Activated CD8-positive, alpha-beta memory T cell treated with anti-CD3 and anti-CD28 coated beads, Interleukin-2, amount 50 U/mL, for 48 hours (primary cell): Measurements from ENCODE around the gene KIAA0930.
"Not testable (repeated sequence)": the region's sequence is repeated elsewhere in the genome, so short reads cannot be mapped to it uniquely, and the experiment has no call there.

Experiments used
- DNase-seq: peaks from one replicate; pipeline ENCODE4 v3.0.0-alpha.2; 2020

The KIAA0930 gene

DNA sequence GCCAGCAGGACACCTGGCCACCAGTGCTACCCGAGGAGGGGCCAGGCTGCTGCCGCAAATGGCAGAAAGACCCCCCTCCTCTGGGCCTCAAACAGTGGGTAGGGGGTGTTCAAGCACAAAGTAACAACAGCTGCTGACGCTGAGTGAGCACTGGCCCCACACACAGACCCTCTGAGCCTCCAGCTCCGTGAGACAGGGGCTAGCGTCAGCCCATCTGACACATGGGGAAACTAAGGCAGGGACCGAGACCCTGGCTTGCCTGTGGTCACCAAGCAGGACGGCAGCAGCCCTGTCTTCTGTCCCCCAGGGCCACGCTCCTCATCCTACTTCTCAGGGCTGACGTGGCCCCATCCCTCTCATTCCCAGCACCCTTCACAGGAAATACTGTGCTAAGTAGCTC, 40.5 kb downstream of the KIAA0930 start:
- no peak for DNase-seq

DNA sequence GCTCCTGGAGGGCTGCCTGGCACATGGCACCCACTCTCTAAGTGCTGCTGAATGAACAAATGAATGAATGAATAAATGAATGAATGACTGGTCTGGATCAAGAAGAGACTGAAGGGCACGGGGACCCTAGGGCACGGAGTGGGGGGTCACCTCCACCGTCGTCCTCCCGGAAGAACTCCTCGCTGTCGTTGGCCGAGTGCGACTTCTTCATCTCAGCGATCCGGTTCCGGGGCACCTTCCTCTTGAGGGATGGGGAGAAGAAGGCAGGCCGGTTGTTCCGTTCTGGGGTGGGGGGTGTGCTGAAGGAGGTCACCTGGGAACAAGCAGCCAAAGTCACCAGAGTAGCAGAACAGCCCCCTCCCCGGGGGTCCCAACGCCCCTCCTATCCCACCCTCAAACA, 41.0 kb downstream of the KIAA0930 start:
- no peak for DNase-seq

DNA sequence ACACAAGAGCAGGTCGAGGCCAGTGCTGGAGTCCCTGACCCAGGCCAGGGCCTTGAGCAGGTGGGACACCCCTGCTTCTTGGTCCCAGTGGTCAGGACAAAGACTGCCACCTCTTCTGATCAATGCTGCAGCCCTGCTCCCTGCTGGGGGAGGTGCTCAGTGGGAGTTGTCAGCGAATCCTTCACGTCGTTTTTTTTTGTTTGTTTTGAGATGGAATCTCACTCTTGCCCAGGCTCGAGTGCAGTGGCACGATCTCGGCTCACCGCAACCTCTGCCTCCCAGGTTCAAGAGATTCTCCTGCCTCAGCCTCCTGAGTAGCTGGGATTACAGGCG, 42.3 kb downstream of the KIAA0930 start:
- no peak for DNase-seq

DNA sequence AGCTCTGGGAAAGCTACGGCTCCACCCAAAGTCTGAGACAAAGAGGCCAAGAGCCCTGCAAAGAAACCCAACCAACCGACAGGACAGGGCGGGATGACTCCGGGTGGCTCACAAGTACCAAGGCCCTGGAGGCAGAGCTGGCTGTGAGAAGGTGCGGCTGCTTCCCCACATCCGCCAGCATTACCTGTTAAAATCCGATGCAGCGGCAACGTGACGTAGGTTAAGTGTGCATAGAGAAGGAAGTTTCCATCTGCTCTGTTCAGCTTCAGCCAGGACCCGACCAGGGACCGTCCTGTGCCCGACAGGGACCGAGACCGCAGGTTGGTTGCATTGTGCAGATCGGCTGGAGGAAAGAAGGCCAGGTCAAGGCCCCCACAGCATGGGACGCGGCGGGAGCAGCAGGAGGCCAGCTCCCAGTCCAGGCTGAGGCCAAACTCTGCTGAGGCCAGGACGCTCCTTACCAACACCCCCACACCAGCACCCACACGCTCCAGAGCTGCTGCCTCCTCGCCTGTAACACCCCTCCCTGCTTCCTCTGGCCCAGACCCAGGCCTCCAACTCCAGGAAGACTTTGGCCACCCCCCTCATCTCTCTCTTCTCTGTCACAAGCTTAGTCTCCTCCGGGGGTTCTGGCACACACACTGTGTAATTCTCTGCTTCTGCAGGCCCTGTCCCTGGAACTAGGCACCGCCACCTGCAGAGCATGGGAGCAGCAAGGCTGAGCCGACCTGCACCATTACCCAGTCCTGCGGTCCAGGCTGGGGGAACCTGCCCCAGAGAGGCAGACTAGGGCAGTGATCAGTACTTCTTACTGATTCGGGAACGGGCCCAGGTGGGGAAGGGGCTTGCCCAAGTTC, 42.9 kb downstream of the KIAA0930 start:
- DNase-seq = no peak

DNA sequence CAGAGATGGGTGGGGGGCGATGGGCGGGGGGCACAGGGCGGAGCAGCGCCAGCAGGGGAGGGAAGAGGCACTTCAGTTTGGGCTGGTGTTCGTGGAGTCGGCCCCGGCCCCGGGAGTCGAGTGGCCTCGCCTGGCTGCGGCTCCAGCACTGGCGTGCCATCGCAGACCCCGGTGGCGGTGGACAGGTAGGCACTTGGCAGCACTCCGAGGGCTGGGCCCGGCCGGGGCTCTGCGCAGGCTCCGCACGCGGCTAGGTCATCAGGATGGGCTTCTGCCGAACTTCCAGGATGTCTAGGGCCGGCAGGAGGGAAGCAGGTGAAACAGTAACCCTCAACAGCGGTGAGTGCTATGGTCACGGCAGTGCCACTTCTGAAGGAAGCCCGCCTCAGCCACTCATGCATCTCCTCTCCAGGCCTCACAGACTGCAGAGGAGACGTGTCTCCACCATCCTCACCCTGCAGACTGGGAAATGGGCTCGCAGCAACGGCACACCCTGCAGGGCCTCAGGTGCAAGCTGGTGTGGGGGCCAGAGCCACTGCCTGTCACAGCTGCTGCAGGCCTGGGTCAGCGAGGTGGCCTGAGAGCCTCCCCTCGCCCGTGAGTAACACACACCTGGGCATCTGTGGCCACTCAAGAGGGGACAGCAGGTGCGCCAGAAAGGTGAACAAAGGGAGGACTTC, 43.6 kb downstream of the KIAA0930 start:
- DNase-seq = no peak

GRCh38 chr22:45196308-45196707, 44.4 kb downstream of the KIAA0930 start:
- no peak for DNase-seq

- DNase-seq = no peak
Measured at GRCh38 chr22:45195616-45196015, 45.1 kb downstream of the KIAA0930 start.

DNA sequence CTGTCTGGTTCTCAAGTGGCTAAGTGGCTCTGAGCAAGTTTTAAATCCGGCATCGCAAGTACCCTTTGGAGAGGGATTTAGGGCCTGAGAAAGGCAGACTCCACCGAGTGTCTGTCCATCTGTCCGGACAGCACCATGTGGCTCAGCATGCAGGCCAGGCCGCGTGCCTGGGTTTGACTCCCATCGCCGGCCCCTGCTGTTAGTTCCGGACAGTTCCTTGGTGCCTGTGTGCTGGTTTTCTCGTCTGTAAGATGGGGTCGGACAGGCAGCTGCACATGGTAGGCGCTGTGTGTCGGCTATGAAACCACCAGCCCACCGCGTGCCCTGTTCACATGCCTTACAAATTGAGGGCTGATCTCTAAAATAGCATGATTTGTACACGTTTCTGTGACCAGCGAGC, 46.0 kb downstream of the KIAA0930 start:
- DNase-seq = no peak

- DNase-seq = no peak
Measured at GRCh38 chr22:45192701-45193187, 48.0 kb downstream of the KIAA0930 start.

DNA sequence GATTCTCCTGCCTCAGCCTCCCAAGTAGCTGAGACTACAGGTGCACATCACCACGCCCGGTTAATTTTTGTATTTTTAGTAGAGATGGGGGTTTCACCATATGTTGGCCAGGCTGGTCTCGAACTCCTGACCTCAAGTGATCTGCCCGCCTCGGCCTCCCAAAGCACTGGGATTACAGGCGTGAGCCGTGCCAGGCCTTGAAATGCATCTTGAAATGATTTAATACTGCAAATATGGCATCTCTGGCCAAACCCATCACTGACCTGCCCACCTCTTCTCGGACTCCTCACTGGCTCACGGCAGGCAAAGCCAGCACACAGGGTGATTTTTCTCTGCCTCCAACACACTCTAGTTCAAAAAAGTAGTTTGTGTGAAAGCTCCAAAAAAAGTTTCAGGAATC, 48.9 kb downstream of the KIAA0930 start:
- not testable (repeated sequence) for DNase-seq

DNA sequence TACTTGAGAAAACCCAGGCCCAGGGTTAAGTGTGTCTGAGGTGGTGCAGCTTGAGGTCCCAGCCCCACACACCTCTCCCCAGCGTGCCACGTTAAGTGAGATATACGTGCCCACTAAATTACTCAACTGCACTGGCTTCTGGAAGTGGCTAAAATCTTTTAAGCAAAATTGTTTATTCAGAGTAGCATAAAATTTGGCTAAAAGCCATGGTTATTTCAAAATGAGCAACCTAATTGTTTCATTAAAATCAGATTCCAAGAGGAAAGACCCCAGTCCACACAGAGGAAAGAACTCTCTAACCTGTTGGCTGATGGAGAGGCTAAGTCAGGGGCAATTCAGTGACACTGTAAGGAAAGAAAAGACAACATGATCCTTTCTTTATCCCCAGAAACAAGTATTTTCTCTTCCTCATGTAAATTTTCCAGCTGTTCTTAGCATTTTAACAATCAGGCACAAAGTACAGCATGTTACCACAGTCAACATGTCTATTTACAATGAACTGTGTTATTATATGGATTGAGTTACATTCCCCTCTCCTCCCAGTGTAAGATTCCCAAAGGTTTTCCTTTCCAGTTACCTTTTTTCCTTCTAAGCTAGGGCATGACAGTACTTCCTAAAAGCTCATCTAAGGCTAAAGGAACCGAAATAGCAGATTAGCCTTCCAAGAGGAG, 50.4 kb downstream of the KIAA0930 start:
- DNase-seq = no peak

DNA sequence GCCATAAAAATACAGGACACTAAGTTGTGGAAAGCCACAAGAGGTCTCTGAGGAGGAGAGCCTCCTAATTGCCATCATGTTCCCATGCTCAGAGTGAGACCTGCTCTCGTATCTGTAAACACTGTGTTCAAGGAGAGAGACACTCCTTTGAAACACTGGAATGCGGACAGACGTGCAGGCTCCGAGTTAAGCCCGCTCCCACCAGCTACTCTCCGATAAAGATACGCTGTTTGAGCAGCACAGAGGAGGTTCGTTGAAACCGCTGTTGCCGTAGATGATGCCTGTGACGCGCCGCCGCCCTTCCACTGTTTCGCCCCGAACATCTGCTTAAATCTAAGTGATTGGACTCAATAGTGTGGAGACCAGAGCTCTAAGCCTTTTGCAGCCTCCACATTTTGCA, 51.9 kb downstream of the KIAA0930 start:
- DNase-seq = no peak

DNA sequence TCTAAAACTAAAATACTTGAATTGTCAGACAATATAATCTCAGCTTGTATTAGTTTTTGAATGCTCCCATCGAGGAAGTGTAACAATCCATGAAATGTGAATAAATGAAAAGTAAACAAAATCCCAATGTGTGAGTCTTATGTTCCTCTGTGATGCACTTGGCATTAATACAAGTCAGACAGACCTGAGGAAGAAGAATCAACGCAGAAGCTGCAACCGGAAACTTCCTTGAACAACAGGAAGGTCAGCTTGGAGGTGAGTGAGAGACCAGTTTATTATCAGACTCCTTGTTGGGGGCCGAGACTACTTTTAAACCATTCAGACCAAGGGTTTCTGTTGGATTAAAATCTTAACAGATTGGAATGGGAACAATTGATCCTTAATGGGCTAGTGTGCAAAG, 52.8 kb downstream of the KIAA0930 start:
- DNase-seq = no peak

DNA sequence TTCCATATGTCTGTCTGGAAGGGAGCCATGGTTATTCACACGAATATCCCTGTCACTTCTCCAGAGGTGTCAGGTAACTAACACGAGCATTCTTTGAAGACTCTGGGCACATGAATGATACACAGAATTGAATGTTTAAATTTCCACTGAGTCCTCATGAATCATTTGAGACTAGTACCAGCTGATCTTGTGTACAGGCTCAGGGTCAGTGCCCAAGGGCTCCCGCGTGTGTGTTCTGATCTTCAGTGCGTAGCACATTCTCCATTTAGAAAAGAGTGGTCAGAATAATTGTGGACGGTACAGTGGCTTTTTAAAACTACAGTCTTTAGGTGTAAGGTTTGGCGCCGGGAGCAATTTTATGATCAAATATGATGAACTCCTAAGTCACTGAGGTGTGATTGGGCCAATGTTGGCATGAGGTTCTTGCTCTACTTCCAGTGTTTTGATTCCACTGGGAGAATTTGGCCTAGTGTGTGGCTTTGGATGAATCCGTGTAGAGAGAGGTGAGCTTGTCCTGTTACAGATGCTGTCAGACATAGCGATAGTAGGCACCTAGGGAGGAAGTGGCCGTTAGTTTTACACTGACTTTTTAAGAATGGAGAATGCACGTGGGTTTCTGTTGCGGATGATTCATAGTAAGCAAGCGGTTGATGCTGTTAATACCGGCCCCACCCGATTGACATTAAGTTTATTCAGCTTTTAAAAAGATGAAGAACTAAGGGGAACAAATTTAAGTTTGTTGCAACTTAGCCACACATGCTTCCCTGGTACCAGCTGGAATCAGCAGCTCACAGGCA, 54.8 kb downstream of the KIAA0930 start:
- no peak for DNase-seq

- DNase-seq = no peak
Measured at GRCh38 chr22:45183974-45184373, 56.7 kb downstream of the KIAA0930 start.

DNA sequence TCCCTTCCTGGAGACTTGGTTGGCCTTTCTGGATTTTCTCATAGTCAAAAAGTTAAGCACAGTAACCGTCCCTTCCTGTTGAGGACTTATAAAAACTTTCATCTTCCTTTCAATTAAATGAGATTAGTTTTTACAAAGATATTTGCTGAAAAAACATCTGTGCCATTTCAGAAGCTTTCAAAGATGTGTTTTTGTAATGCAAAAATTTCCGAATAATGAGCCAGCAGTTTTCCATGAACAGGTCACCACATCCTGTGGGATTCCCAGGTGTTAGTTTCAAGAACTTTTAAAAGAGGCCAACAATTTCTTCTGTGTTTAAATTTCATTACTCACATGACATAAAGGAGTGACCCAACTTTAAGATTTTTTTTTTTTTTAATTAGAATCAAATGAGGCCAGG, 58.9 kb downstream of the KIAA0930 start:
- no peak for DNase-seq

GRCh38 chr22:45181240-45181639, 59.5 kb downstream of the KIAA0930 start:
- DNase-seq = no peak

GRCh38 chr22:45180146-45180679, 60.5 kb downstream of the KIAA0930 start:
- no peak for DNase-seq

GRCh38 chr22:45179276-45180049, 61.2 kb downstream of the KIAA0930 start:
- no peak for DNase-seq

DNA sequence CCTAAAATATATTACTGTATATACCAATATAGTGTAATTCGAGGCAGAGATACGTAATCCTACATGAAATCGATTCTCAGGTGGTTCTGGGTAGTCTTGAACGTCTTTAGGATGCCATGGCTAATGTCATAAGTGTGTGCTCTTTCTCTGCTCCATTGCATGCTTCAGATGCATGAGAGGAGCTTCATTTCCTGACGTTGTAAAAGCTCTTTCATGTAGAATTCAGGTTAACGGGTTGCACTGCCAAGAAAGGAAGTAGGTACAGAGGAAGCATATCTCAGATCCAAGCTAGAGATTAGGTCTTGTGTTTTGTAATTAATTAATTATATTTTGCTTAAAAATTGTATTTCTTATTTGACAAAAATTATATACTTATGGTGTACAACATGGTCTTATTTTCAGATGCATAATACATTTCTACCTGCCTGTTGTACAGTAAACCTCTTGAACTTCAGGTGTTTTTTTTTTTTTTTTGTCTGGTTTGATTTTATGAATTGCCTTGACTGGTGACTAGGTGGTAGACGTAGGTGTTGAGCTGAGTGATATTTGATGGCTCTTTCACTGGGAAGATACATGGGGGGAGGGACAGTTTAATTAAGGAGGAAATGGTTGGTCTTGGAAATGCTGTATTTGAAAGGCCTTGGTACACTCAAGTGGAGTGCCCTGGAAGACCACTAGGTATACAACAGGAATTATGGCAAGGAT, 67.7 kb downstream of the KIAA0930 start:
- no peak for DNase-seq

DNA sequence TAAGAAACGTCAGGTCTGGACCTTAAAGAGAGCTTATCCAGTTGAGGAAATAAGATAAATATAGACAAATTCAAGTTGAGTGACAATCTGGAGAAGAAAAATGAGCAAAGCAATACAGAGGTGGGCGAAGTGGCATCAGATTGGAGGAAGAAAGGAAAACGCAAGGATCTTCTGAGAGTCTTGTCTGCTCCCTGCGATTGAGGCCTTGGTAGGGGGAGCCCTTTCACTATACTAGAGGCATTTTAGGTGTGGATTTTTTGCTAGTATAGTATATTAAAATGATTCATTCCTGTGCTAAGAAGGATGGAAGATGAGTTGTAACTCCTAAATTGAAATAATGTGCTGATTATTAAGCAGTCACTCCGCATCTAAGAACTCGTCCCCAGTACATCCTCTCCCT, 68.9 kb downstream of the KIAA0930 start:
- no peak for DNase-seq
